Activated naive CD4-positive, alpha-beta T cell treated with anti-CD3 and anti-CD28 coated beads, Interleukin-2, amount 50 U/mL, for 16 hours (primary cell): ENCODE measurements around the gene WIPF1.

Experiments used
- DNase-seq: peaks from one replicate; pipeline ENCODE4 v3.0.0-alpha.2; 2020

WIPF1 gene

GRCh38 chr2:174595116-174595809 lies 2.3 kb downstream of the WIPF1 start:
- DNase-seq = no peak

GRCh38 chr2:174594456-174594855 lies 3.1 kb downstream of the WIPF1 start:
- no peak for DNase-seq

DNA sequence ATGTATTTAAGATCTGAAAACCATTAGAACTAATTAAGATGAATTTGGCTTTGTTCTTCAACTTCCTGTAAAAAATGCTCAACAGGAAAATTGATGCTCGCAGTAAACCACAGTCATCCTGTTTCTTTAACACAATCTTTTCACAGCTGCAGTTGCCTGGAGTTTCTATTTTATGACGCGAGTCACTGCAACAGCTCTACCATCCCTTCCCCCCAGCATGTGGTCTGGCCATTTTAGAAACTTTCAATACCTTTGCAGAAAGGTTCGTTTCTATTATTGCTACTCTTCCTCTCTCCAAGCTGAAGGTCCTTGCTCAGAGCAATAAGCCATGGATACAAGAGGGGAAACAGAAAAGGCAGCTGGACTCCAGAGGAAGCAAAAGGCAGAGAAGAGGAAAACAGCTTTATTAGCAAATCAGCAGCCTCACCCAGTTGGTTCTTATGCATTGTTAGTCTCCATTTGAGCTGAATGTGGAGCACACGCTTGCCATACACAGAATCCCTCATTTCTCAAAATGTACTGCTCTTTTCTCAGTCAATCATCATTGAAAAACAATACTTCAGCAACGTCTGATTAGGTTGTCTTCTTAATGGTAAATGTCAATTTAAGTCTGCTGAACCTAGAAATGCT lies 3.9 kb downstream of the WIPF1 start:
- peak; percentile 60 for DNase-seq

GRCh38 chr2:174593041-174593440 lies 4.6 kb downstream of the WIPF1 start:
- no peak for DNase-seq

DNA sequence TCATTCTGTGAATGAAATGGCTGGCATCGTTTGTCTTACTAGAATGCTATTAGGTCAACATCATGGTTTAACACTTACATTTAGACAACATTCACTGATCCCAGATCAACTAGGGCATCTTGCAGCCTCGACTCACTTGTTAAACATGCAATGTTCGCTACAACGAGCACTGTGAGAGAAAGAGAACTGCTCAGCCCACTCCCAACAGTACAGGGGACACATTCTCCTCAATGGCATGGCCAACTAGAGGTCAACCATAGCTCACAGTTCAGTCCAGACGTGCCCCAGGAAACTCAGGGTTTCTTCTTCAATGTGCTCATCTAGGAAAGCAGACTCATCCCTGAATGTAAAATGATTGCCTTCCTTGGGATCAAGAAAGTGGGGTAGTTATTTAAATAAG lies 5.9 kb downstream of the WIPF1 start:
- DNase-seq = no peak

DNA sequence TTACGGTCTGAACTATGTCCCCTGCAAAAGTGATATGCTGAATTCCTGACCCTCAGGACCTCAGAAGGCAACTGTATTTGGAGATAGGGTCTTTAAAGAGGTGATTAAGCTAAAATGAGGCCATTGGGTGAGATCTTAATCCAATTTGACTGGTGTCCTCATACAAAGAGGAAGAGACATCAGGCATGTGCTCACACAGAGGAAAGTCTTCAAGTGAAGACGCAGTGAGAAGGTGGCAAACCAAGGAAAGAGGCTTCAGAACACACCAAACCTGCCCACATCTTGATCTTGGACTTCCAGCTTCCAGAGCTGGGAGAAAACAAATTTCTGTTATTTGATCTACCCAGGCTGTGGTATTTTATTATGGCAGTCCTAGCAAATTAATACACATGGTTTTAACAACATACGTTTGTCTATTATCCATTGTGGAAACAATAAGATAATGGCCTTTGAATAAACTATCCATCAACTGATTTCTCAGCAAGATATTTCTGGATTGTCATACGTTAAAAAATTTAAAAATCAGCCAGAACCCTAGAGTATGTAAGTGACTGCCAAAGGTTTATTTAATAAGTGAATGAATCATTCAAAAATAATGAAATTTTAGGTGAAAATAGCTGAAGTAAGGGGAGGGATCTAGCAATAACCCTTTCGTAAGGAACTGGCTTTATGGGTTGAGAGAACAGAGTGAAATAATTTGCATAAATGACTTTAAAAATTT lies 6.5 kb downstream of the WIPF1 start:
- no peak for DNase-seq

GRCh38 chr2:174590346-174590745 lies 7.3 kb downstream of the WIPF1 start:
- DNase-seq = no peak

DNA sequence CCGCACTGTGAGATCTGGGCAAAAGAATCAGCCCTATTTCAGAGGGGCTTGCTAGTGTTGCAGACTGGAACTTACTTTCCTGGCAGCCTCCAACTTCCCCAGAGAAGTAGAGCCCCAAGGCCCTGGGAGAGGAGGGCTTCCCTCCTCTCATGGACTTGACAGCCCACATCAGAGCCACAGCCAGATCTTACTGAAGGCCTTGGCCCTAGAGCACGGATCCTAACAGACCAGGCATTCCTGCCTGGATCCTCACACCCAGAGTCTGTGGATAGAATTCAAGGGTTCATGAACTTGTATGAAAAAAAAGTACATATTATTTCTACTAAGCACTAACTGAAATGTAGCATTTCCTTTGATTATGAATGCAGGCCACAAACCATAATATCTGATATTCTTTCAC lies 8.3 kb downstream of the WIPF1 start:
- no peak for DNase-seq

GRCh38 chr2:174588463-174588862 lies 9.1 kb downstream of the WIPF1 start:
- no peak for DNase-seq

DNA sequence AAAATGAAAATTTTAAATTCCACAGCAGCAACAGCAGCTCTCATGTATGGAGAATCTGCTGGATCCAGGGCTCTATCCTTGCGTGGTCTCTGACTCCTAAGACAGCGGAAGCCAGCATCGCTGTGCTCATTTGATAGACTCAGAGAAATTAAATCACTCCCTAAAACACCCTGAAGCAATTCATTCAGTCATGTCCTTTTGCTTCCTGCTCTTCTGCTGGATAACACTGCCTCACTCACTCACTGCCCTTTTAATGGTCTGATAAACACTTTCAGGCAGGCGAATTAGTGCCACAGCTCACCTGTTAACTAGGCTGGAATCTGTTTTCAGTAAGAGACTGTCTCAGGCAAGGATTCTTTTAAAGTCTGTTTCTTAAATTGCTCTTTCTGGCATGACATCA lies 10.0 kb downstream of the WIPF1 start:
- no peak for DNase-seq

DNA sequence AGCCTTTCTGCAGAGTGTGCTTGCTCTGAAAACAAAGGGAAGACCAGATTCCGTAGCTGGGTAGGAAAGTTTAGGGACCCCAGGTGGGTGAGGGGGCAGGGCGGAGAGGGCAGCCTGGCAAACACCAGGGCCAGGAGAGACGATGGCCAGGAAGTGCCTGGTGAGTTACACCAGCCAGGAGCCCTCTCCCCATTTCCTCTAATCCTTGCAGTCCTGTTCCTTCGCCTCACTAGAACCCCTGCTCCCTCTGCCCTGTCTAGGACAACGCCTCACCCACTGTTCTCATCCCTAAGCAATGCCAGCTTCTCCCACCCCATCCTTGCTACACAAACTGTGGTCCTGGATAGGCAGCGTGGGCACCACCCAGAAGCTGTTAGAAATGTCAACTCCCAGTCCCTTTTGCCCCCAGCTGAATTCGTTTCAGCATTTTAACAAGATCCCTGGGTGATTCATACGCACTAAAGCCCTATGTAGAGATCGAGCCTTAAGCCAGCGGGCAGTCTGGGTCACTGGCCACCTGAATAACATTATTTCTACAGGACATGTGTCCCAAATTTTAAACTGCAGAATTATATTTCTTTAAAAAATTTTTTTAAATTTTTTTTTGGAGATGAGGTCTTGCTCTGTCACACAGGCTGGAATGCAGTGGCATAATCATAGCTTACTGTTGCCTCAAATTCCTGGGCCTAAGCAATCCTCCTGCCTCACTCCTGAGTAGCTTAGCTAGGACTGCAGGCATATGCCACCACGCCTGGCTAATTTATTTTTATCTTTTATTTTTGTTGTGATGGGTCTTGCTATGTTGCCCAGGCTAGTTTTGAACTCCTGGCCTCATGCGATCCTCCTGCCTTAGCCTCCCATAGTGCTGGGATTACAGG lies 10.9 kb downstream of the WIPF1 start:
- DNase-seq = no peak

- no peak for DNase-seq
Observed at GRCh38 chr2:174585657-174586252, 11.8 kb downstream of the WIPF1 start.

DNA sequence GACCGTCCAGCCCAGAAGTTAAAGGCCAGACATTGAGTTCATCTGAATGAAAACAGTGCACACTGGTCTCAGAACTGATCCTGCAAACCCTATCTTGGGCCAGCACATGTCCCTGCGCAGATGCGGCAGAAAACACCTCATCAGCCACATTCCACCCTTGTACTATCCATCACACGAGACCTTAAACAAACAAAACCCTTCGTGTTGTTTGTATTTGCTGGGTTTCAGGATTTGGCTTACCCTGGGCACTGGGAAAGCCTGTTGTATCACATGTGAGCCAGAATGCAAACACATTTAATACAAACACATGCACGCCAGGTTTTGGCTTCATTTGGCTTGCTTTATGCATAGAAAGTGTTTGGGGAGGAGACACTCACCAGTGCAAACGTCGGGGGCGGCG lies 12.5 kb downstream of the WIPF1 start:
- DNase-seq = no peak

DNA sequence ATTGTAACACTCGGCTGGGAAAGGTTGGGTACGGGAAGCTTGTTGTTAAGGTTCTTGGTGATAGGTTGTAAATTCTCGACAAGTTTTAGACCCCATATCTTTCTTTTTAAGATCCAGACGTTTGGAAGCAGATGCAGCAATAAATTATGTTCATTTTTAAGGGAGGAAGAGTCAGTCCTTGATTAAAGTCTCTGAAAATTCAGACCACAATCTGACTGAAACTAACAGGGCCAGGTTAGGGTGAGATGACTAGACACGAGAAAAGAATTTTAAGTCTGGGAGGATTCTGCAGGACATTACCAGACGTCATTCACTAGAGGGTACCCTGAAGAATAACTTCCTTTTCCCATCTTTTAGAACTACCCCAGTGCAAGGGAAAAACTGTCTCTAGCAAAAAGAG lies 16.1 kb downstream of the WIPF1 start:
- no peak for DNase-seq

DNA sequence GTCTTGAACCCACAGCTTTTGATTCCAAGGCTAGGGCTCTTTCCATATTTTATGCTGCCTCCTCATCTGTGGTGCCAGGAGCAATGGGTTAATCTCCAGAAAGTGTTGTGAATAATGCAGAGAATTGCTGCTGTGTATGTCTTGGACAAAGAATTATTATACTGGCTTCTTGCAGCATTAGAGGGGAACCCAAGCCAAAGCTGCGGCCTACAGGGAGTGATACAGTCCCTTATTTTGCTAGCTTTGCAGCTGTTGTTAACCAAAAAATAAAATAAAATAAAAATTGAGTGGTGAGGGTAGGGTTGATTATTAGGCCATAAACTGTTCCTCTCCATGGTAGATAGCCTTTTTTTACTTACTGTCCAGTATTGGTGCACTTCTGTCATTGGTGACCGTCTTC lies 16.7 kb downstream of the WIPF1 start:
- no peak for DNase-seq

GRCh38 chr2:174577967-174578589 lies 19.5 kb downstream of the WIPF1 start:
- peak; percentile 56 for DNase-seq

GRCh38 chr2:174575124-174575776 lies 22.4 kb downstream of the WIPF1 start:
- no peak for DNase-seq

DNA sequence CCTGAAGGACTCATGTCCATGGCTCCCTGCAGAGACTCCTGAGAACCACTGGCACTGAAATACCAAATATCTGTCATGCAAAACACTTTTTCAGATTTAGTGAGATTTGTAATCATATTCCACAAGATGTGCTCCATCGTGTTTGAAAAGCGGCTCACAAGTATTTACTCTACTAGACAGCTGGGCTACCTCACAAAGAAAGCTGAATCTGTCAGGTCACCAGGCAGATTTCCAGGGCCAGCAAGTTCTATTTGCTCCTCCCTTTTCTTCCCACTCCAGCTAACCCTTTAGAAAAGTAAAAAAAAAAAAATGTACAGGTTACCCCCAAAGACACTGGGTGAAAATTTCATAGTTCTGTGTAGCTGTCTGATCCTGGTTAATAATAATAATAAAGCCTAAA lies 22.9 kb downstream of the WIPF1 start:
- no peak for DNase-seq

DNA sequence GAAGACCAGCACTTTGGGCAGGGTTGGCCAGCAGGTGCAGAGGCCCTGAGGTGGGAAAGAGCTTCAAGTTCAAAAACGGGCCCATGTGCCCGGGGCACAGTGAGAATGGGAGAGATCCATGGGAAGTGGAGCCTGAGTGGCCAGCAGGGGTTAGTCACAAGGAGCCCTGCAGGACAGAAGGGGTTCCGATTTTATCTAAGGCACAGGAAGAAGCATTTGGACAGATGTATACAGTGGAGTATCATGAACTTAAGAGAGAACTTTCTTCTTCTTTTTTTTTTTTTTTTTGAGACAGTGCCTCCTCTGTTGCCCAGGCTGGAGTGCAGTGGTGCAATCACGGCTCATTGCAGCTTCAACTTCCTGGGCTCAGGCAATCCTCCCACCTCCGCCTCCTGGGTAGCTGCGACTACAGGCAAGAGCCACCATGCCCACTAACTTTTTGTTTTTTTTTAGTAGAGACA lies 24.0 kb downstream of the WIPF1 start:
- DNase-seq = peak; percentile 47

GRCh38 chr2:174572556-174572955 lies 25.0 kb downstream of the WIPF1 start:
- DNase-seq = no peak

- DNase-seq = no peak
Observed at GRCh38 chr2:174571669-174572323, 25.8 kb downstream of the WIPF1 start.
